Activated naive CD4-positive, alpha-beta T cell treated with Interleukin-2 at 50 U/mL for 16 hours (primary cell): ENCODE measurements around the gene CYFIP1.

Source experiments
- DNase-seq: peaks from one replicate; pipeline ENCODE4 v3.0.0-alpha.2; 2020

The CYFIP1 gene

GRCh38 chr15:22948056-22948455 is 32.1 kb downstream of the CYFIP1 start:
- no peak for DNase-seq

- no peak for DNase-seq
Observed at GRCh38 chr15:22947101-22948000, 32.8 kb downstream of the CYFIP1 start.

GRCh38 chr15:22945071-22945470 is 35.1 kb downstream of the CYFIP1 start:
- DNase-seq, result no peak

- DNase-seq, result no peak
Observed at GRCh38 chr15:22944651-22945050, 35.5 kb downstream of the CYFIP1 start.

GRCh38 chr15:22942877-22943276 is 37.3 kb downstream of the CYFIP1 start:
- DNase-seq, result no peak

- DNase-seq, result no peak
Observed at GRCh38 chr15:22942306-22942855, 37.8 kb downstream of the CYFIP1 start.

GRCh38 chr15:22941179-22941578 is 39.0 kb downstream of the CYFIP1 start:
- no peak for DNase-seq

GRCh38 chr15:22939652-22940061 is 40.5 kb downstream of the CYFIP1 start:
- no peak for DNase-seq

GRCh38 chr15:22939051-22939450 is 41.1 kb downstream of the CYFIP1 start:
- DNase-seq, result no peak

GRCh38 chr15:22936577-22937472 is 43.3 kb downstream of the CYFIP1 start:
- no peak for DNase-seq

- no peak for DNase-seq
Observed at GRCh38 chr15:22933641-22934061, 46.5 kb downstream of the CYFIP1 start.

- no peak for DNase-seq
Observed at GRCh38 chr15:22931784-22932536, 48.2 kb downstream of the CYFIP1 start.

GRCh38 chr15:22930782-22931484 is 49.2 kb downstream of the CYFIP1 start:
- no peak for DNase-seq

GRCh38 chr15:22927761-22928160 is 52.4 kb downstream of the CYFIP1 start:
- DNase-seq, result no peak

GRCh38 chr15:22925875-22926274 is 54.3 kb downstream of the CYFIP1 start:
- no peak for DNase-seq

- DNase-seq, result no peak
Observed at GRCh38 chr15:22922003-22922402, 58.2 kb downstream of the CYFIP1 start.

- DNase-seq, result no peak
Observed at GRCh38 chr15:22919171-22919570, 61.0 kb downstream of the CYFIP1 start.

- no peak for DNase-seq
Observed at GRCh38 chr15:22918596-22919140, 61.5 kb downstream of the CYFIP1 start.

GRCh38 chr15:22918056-22918455 is 62.1 kb downstream of the CYFIP1 start:
- no peak for DNase-seq

GRCh38 chr15:22917556-22917955 is 62.6 kb downstream of the CYFIP1 start:
- no peak for DNase-seq

- DNase-seq, result no peak
Observed at GRCh38 chr15:22916606-22917350, 63.4 kb downstream of the CYFIP1 start.
